Liver (tissue), 9 donors: ENCODE measurements around the gene CYSRT1. TPM values are rescaled to one million over a fixed set of nuclear protein-coding genes. Genes with fewer than 3 reads are reported as not detected.

Experiments used
- DNase-seq: peaks from one replicate; pipeline ENCODE4 v3.0.0-alpha.2; 2017; ENCODE audit warnings: low spot score
- H3K27ac ChIP-seq, 2 donors: one replicate each; pipeline ENCODE4 v1.7.0; 2013; ENCODE audit warnings: inconsistent platforms in 2 of 2, low read length in 2 of 2, control low read depth in 1 of 2, low read depth in 1 of 2, mild to moderate bottlenecking in 1 of 2
- H3K27me3 ChIP-seq, 4 donors: one replicate each; pipeline versions ENCODE4 v1.6.1 to v1.7.0; 2013; ENCODE audit warnings: low read length in 3 of 4, inconsistent platforms in 1 of 4, mild to moderate bottlenecking in 1 of 4, moderate library complexity in 1 of 4; ENCODE audit not compliant: control insufficient read depth in 4 of 4, insufficient read depth in 4 of 4
- H3K36me3 ChIP-seq, 4 donors: one replicate each; pipeline versions ENCODE4 v1.6.1 to v1.7.0; 2013; ENCODE audit warnings: low read length in 3 of 4, mild to moderate bottlenecking in 3 of 4, low read depth in 1 of 4, moderate library complexity in 1 of 4; ENCODE audit not compliant: control insufficient read depth in 4 of 4, insufficient read depth in 3 of 4
- H3K4me1 ChIP-seq, 4 donors: one replicate each; pipeline versions ENCODE4 v1.6.1 to v1.7.0; 2013; ENCODE audit warnings: low read length in 3 of 4, mild to moderate bottlenecking in 3 of 4, moderate library complexity in 1 of 4; ENCODE audit not compliant: control insufficient read depth in 4 of 4, insufficient read depth in 4 of 4
- H3K4me3 ChIP-seq, 3 donors: one replicate each; pipeline versions ENCODE4 v1.6.1 to v1.7.0; 2013; ENCODE audit warnings: low read length in 3 of 3, control low read depth in 1 of 3, low read depth in 1 of 3, mild to moderate bottlenecking in 1 of 3
- H3K9ac ChIP-seq, 2 donors: one replicate each; pipeline ENCODE4 v1.7.0; 2013; ENCODE audit warnings: low read length in 2 of 2, mild to moderate bottlenecking in 2 of 2, moderate library complexity in 2 of 2, control low read depth in 1 of 2, low read depth in 1 of 2
- H3K9me3 ChIP-seq, 4 donors: one replicate each; pipeline versions ENCODE4 v1.6.1 to v1.7.0; 2013; ENCODE audit warnings: low read length in 3 of 4; ENCODE audit not compliant: control insufficient read depth in 4 of 4
- CTCF ChIP-seq: fragments of 150-350 bp; IDR thresholded peaks from 2 replicates; pipeline ENCODE4 v1.5.1; 2017; ENCODE audit warnings: improper control_type of control experiment, low read depth, low read length; ENCODE audit not compliant: missing input control
- FOXA1 ChIP-seq: IDR thresholded peaks from 2 replicates; pipeline ENCODE4 v1.6.1; 2016; ENCODE audit warnings: antibody characterized with exemption
- FOXA2 ChIP-seq: IDR thresholded peaks from 2 replicates; pipeline ENCODE4 v1.6.1; 2016; ENCODE audit warnings: antibody characterized with exemption
- GABPA ChIP-seq, 2 donors: IDR thresholded peaks in 1 of 2; conservative IDR thresholded peaks in 1 of 2; 2 replicates each; pipeline ENCODE4 v1.6.1; 2016; ENCODE audit warnings: antibody characterized with exemption in 2 of 2, mild to moderate bottlenecking in 1 of 2, moderate library complexity in 1 of 2
- HNF4A ChIP-seq, 2 donors: conservative IDR thresholded peaks; 2 replicates each; pipeline ENCODE4 v1.6.1; 2016; ENCODE audit warnings: antibody characterized with exemption in 2 of 2, mild to moderate bottlenecking in 2 of 2
- HNF4G ChIP-seq: IDR thresholded peaks from 2 replicates; pipeline ENCODE4 v1.6.1; 2016; ENCODE audit warnings: antibody characterized with exemption
- JUND ChIP-seq, 2 donors: IDR thresholded peaks; 2 replicates each; pipeline ENCODE4 v1.6.1; 2016; ENCODE audit warnings: antibody characterized with exemption in 2 of 2
- NR2F2 ChIP-seq: IDR thresholded peaks from 2 replicates; pipeline ENCODE4 v1.6.1; 2016; ENCODE audit warnings: antibody characterized with exemption
- RAD21 ChIP-seq, 2 donors: IDR thresholded peaks; 2 replicates each; pipeline ENCODE4 v1.6.1; 2016; ENCODE audit warnings: antibody characterized with exemption in 2 of 2, mild to moderate bottlenecking in 2 of 2
- RXRA ChIP-seq, 2 donors: IDR thresholded peaks; 2 replicates each; pipeline ENCODE4 v1.6.1; 2017 to 2018; ENCODE audit warnings: antibody characterized with exemption in 2 of 2, mild to moderate bottlenecking in 1 of 2
- SP1 ChIP-seq: IDR thresholded peaks from 2 replicates; pipeline ENCODE4 v1.6.1; 2018; ENCODE audit warnings: antibody characterized with exemption, mild to moderate bottlenecking
- TAF1 ChIP-seq: conservative IDR thresholded peaks from 2 replicates; pipeline ENCODE4 v1.6.1; 2016; ENCODE audit warnings: antibody characterized with exemption, mild to moderate bottlenecking
- YY1 ChIP-seq: IDR thresholded peaks from 2 replicates; pipeline ENCODE4 v1.6.1; 2016; ENCODE audit warnings: antibody characterized with exemption, mild to moderate bottlenecking
- WGBS: extraction: QIAGEN DNeasy Blood & Tissue Kit; methylation state at CpG from one replicate; pipeline ENCODE4 v1.1.7; 2013; 5-methylcytosine and 5-hydroxymethylcytosine counted together
- polyA plus RNA-seq, 2 donors: library from polyadenylated mRNA; stranded (reverse) in 1 of 2; unstranded in 1 of 2; fragments of 200-250 nt in 1 of 2; fragments of >200 nt in 1 of 2; fragmentation: Nextera tagmentation in 1 of 2; extraction: Ambion mirVana in 1 of 2; gene quantifications; one replicate each; pipeline versions ENCODE4 v1.2.1 to v1.2.3, GENCODE V29; 2013 to 2015
- total RNA-seq, 2 donors: library from RNA; depleted of rRNA; stranded (reverse); fragments of >200 nt; gene quantifications; one replicate each; pipeline ENCODE4 v1.2.3, GENCODE V29; 2014
- TF ChIP-seq, protein P1 (sequence below): IDR thresholded peaks from 2 replicates; pipeline ENCODE4 v1.6.1; 2016; ENCODE audit warnings: antibody characterized with exemption
- TF ChIP-seq, protein P2 (sequence below): IDR thresholded peaks from 2 replicates; pipeline ENCODE4 v1.6.1; 2016; ENCODE audit warnings: antibody characterized with exemption
- TF ChIP-seq, protein P3 (sequence below): IDR thresholded peaks from 2 replicates; pipeline ENCODE4 v1.6.1; 2016; ENCODE audit warnings: antibody characterized with exemption
- TF ChIP-seq, protein P4 (sequence below): IDR thresholded peaks from 2 replicates; pipeline ENCODE4 v1.6.1; 2016; ENCODE audit warnings: antibody characterized with exemption, mild to moderate bottlenecking
- donor health status: healthy.
- donor health status: healthy.
- donor health status: healthy.
- donor health status: healthy.
- donor health status: healthy.

The CYSRT1 gene
- total and polyA plus RNA-seq, 4 donors, result 0.14 to 0.50 (median 0.20) TPM

DNA sequence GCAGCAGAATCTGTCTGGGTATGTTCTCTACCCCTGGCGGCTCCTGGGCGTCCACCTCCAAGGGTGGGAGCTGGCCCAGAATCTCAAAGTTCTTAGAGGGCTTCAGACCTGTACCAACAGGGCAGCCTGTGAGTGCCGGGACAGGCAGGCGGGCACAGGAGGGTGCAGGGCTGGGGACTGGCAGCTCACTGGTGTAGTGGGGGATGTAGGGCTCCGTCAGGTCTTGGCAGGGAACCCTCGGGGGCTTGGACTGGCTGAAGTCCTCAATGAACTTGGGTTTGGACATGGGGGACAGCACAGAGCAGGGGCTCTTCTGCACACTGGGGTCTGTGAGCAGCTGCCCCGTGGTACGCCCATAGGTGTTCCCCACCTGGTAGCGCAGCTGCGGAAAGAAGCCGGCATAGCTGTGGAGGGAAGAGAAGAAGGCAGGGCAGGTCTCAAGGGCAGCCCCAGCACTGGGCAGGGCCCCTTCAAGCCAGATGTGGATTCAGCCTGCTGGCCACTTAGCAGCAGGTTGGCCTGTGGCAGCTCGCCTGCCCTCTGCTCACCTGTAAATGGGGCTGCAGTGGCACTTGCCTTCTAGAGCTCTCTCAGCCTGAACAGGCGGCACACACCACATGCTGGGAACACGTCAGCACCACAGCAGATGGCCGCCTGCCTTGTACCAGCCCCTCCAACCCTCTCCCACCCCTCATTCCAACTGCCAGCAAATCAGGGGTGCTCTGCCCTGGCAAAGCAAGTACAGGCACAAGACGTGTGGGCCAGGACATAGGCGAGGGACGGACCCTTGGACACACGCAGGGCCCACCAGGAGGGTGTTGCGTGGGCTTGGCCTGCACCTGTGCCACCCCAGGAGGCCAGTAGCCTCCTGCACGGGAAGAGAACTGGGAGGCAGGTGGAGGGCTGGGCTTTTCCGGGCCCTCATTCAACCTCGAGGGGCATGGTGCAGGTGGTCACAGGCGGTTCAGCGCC is 20.8 kb downstream of the CYSRT1 start:
- H3K27me3 ChIP-seq, result no peaks in the 10 kb centered on the region
- TF ChIP-seq, protein P1, sequence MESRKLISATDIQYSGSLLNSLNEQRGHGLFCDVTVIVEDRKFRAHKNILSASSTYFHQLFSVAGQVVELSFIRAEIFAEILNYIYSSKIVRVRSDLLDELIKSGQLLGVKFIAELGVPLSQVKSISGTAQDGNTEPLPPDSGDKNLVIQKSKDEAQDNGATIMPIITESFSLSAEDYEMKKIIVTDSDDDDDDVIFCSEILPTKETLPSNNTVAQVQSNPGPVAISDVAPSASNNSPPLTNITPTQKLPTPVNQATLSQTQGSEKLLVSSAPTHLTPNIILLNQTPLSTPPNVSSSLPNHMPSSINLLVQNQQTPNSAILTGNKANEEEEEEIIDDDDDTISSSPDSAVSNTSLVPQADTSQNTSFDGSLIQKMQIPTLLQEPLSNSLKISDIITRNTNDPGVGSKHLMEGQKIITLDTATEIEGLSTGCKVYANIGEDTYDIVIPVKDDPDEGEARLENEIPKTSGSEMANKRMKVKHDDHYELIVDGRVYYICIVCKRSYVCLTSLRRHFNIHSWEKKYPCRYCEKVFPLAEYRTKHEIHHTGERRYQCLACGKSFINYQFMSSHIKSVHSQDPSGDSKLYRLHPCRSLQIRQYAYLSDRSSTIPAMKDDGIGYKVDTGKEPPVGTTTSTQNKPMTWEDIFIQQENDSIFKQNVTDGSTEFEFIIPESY, result no peak
- TF ChIP-seq HNF4A (conservative IDR thresholded peaks at IDR 0.05) (no peak), GABPA (IDR thresholded peaks at IDR 0.05 in 1 of 2, conservative IDR thresholded peaks at IDR 0.05 in 1 of 2) (no peak), FOXA2 (no peak), SP1 (no peak), YY1 (no peak), RXRA (IDR thresholded peaks at IDR 0.05) (no peak), CTCF (no peak), FOXA1 (no peak), HNF4G (no peak), RAD21 (IDR thresholded peaks at IDR 0.05) (no peak), TAF1 (no peak), JUND (IDR thresholded peaks at IDR 0.05) (no peak)
- TF ChIP-seq, protein P2, sequence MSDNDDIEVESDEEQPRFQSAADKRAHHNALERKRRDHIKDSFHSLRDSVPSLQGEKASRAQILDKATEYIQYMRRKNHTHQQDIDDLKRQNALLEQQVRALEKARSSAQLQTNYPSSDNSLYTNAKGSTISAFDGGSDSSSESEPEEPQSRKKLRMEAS, result no peak
- TF ChIP-seq, protein P3, sequence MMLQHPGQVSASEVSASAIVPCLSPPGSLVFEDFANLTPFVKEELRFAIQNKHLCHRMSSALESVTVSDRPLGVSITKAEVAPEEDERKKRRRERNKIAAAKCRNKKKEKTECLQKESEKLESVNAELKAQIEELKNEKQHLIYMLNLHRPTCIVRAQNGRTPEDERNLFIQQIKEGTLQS, result no peak
- no peaks in the 10 kb centered on the region for H3K9me3 ChIP-seq
- peaks cover 2 to 26% (median 16%) of the 10 kb centered on the region in 4 donors for H3K4me1 ChIP-seq
- WGBS, result 90% methylated on average over 25 of the region's 25 CpGs
- H3K27ac ChIP-seq, result no peak overlapping the region
- H3K4me3 ChIP-seq, result no peak overlapping the region
- no peak overlapping the region for H3K9ac ChIP-seq
- DNase-seq, result no peak
- H3K36me3 ChIP-seq, result peaks cover 0 to 11% (median 5%) of the 10 kb centered on the region in 4 donors

GRCh38 chr9:137247135-137247915 is 22.4 kb downstream of the CYSRT1 start:
- Histone ChIP-seq H3K36me3 (peaks cover 0 to 11% (median 5%) of the 10 kb centered on the region in 4 donors), H3K27me3 (no peaks in the 10 kb centered on the region), H3K9me3 (no peaks in the 10 kb centered on the region), H3K27ac (no peak overlapping the region), H3K9ac (peak overlapping the region in 1 of 2 donors; percentile 53), H3K4me3 (no peak overlapping the region), H3K4me1 (peaks cover 2 to 21% (median 11%) of the 10 kb centered on the region in 4 donors)
- TF ChIP-seq CTCF (no peak), JUND (IDR thresholded peaks at IDR 0.05) (no peak), GABPA (IDR thresholded peaks at IDR 0.05 in 1 of 2, conservative IDR thresholded peaks at IDR 0.05 in 1 of 2) (no peak), TAF1 (no peak), SP1 (no peak), NR2F2 (no peak)
- TF ChIP-seq, protein P4, sequence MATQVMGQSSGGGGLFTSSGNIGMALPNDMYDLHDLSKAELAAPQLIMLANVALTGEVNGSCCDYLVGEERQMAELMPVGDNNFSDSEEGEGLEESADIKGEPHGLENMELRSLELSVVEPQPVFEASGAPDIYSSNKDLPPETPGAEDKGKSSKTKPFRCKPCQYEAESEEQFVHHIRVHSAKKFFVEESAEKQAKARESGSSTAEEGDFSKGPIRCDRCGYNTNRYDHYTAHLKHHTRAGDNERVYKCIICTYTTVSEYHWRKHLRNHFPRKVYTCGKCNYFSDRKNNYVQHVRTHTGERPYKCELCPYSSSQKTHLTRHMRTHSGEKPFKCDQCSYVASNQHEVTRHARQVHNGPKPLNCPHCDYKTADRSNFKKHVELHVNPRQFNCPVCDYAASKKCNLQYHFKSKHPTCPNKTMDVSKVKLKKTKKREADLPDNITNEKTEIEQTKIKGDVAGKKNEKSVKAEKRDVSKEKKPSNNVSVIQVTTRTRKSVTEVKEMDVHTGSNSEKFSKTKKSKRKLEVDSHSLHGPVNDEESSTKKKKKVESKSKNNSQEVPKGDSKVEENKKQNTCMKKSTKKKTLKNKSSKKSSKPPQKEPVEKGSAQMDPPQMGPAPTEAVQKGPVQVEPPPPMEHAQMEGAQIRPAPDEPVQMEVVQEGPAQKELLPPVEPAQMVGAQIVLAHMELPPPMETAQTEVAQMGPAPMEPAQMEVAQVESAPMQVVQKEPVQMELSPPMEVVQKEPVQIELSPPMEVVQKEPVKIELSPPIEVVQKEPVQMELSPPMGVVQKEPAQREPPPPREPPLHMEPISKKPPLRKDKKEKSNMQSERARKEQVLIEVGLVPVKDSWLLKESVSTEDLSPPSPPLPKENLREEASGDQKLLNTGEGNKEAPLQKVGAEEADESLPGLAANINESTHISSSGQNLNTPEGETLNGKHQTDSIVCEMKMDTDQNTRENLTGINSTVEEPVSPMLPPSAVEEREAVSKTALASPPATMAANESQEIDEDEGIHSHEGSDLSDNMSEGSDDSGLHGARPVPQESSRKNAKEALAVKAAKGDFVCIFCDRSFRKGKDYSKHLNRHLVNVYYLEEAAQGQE, result no peak
- TF ChIP-seq, protein P2, result no peak
- DNase-seq, result no peak
- 61% methylated on average over 20 of the region's 20 CpGs for WGBS
